Stimulated activated CD4-positive, alpha-beta T cell treated with anti-CD3 and anti-CD28 coated beads, TNF-alpha, amount 100 ng/mL, for 48 hours (primary cell): ENCODE data around the gene SMTN.
A peak's percentile ranks its signal among the peaks of the same experiment; 100 is the strongest.
"Not testable (repeated sequence)": the region's sequence is repeated elsewhere in the genome, so short reads cannot be mapped to it uniquely, and the experiment has no call there.

Experiments
- DNase-seq, 3 donors: peaks; one replicate each; pipeline ENCODE4 v3.0.0-alpha.2; 2020; ENCODE audit warnings: low read depth in 3 of 3

The SMTN gene

DNA sequence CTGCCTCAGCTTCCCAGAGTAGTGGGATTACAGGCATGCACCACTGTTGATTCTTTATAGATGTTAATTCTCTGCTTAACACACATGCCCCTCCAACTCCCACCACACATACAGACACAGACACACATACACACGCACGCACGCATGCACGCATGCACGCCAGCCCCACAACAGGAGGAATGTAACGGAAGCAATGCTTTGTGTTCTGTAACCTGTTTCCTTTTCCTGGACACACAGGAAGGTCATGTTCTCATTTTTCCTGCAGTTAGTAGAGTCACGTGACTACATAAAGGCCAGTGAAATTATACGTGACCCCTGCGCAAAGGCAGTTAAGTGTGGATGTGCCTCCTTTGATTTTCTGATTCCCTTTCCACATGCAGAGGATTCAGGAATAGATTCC, 8.0 kb upstream of the SMTN start:
- not testable (repeated sequence) for DNase-seq

GRCh38 chr22:31073545-31074145, 7.5 kb upstream of the SMTN start:
- not testable (repeated sequence) for DNase-seq

DNA sequence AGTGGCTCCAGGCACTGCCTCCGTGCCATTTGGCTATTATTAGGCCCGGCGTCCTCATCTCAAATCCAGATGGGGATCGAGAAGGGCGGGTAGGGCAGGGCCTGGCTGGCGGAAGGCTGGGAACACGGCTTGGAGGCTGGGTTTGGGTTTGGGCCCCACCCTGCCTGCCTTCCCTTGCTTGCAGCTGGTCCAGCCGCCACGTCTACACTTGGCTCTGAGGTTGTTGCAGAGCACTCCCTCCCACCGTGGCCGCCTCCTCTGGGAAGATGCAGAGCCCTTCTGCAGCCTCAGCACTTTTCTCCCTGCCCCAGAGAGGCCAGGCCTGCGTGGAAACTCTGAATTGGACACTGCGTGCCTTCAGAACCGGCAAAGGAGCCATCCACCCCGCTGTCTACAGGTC, 5.2 kb upstream of the SMTN start:
- DNase-seq, result no peak

DNA sequence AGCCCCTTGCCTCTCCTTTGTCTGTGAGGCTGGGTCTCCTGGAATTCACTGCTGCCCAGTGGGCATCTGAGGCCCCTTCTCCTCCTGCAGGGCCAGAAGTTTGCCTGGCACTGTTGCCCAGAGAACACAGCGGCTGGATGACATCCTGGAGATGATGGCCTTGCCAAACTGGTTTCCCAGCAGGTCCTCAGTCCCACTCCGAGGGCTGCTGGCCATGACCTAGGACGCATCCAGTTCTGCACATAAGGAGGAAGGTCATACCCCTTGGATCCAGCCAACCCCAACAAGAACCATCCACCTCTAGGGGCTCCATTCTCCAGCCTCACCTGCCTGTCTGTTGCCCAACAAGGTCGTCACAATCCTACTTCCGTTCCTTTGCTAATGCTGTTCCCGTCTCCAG, 3.4 kb upstream of the SMTN start:
- no peak for DNase-seq

GRCh38 chr22:31078389-31078788, 2.7 kb upstream of the SMTN start:
- DNase-seq, result not testable (repeated sequence)

GRCh38 chr22:31079095-31079642, 1.9 kb upstream of the SMTN start:
- DNase-seq, result no peak

DNA sequence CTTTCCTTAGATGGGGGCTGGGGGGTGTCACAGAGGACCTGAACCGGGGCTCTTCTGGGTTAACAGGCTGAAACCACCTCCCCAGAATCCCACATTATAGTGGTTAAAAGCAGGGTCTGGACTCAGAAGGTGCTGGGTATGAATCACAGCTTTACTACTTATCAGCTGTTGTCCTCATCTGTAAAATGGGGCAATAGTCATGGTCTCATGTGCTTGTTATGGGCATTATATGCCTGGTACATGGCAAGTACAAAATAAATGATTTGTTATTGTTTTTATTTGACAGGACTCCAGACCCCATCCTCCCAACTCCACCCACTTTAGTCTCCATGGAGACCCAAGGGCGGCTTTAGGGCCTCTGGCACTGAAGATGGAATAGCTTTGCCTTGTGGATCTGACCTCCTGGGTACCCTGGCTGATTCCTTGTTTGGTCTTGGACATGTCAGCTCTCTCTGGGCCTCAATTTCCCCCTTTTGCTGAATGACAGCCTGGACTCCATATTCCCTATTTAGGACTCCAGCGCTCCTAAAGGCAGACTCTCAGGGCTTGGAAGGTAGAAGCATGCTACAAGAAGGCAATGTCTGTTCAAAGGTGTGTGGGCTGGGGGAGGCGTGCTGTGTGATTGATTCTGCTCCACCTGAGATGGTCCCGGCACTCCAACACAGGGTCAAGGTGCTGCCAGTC, 812 bp upstream of the SMTN start:
- no peak for DNase-seq

GRCh38 chr22:31081963-31082605, 966 bp downstream of the SMTN start:
- DNase-seq, result no peak

- peak; percentile 39 to 70 (median 52) for DNase-seq
These were observed 1.7 kb downstream of the SMTN start for GRCh38 chr22:31082606-31083376.

GRCh38 chr22:31083377-31083768, 2.3 kb downstream of the SMTN start:
- no peak for DNase-seq

GRCh38 chr22:31083923-31084810, 3.0 kb downstream of the SMTN start:
- DNase-seq, result no peak

DNA sequence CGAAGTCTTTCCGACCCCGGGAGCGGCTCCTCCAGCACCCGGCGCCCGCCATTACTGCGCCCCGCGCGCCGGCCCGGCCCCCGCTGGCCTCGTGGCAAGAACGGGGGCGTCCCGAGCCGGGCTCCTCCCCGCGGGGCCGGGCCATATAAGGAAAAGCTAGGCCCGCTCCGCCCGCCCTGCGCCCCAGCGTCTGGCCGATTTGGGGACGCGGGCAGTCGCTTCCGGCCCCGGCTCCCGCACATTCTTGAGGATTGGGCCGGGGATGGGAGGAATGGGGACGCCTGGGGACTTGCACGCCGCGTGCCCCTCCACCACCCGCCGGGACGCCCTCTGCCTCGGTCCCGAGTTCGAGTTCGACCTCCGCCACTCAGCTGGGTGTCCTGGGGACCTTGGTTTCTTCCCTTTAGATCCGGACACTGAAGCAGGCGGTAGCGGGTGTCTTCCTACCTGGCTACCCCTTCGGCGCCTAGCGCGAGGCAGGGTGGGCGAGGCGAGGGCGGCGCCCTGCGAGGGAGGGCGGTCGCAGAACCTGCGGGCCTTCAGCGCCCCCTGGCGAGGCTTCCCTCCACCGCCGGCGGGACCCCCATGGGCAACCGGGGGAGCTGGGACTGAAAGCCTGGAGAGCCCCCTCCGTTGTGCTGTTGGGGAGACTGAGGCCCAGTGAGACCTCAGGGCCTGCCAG, 3.8 kb downstream of the SMTN start:
- peak; percentile 76 to 87 (median 82) for DNase-seq

DNA sequence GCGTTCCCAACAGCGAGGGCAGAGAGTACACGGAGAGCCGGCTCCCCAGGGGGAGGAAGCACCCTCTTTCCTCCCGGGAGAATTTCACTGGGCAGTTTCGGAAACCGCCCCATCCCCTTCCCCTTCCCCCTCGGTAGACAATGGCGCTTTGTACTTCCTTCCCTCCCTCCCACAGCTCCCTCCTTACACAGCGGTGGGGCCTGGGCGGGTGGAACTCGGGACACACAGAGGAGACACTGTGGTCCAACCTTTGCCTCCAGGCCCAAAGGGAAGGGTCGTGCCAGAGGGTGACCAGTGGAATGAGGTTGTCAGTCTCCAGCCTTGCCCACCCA, 4.3 kb downstream of the SMTN start:
- no peak for DNase-seq

GRCh38 chr22:31085928-31086327, 4.8 kb downstream of the SMTN start:
- DNase-seq, result no peak

- DNase-seq, result no peak
These were observed 5.7 kb downstream of the SMTN start for GRCh38 chr22:31086703-31087330.

- no peak for DNase-seq
These were observed 6.7 kb downstream of the SMTN start for GRCh38 chr22:31087744-31088215.

DNA sequence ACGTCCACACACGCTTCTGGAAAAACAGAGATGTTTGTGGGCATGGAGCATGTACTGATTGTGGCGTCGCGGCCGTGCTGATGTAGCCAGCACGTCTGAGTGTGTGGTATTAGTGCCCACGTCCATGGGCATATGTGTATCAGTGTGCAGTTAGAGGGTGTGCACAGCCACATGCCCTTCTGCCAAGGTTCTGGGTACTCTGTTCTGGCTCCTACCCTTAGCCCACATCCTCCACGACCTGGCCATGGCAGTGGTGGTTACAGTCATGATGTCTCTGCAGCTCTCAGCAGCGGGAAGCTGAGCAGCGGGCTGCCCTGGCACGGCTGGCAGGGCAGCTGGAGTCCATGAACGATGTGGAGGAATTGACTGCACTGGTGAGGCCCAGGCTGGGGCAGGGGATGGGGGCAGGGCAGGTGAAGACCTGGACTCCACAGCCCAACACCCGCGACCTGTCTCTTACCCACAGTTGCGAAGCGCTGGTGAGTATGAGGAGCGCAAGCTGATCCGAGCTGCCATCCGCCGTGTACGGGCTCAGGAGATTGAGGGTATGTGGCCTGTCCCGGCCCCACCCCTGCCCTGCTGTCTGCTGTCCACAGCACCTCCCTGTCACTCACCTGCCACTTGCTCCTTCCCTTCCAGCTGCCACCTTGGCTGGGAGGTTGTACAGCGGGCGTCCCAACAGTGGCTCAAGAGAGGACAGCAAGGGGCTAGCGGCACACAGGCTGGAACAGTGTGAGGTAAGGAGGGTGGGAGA, 7.3 kb downstream of the SMTN start:
- DNase-seq, result no peak

DNA sequence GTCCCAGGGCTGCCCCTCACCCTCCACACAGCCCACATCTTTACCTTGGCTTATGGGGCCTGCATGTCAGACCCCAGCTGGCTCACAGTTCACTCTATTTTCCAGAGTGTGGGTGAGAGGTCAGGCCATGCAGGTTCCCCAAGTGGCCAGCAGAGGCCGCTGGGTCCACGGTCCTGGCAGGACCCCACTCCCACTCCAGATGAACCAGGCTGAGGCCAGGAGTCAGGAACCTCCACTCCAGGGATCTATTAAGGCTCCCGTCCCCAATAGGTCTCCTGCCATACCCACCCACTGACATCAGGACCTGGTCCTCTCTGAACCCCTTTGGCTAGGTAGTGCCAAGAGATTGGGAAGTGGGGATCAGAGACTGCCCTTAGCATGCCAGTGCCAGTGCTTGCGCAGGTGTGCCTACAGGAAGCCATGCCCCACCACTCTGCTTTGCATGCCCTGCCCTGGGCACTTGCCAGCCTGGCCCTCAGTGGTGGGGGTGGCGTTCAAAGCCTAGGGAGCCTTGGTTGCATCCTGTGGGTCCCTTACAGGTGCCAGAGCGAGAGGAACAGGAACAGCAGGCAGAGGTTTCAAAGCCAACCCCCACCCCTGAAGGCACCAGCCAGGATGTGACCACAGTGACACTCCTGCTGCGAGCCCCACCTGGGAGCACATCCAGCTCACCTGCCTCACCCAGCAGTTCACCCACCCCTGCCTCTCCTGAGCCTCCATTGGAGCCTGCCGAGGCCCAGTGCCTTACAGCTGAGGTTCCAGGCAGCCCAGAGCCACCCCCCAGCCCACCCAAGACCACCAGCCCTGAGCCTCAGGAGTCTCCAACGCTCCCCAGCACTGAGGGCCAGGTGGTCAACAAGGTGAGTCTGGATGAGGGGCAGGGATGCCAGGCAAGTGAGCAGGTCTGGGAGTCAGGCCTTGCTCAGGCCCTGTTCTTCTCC, 8.3 kb downstream of the SMTN start:
- no peak for DNase-seq
